Neural cell (in vitro differentiated cells): ENCODE data around the gene CCDC149.

ENCODE experiments used
- CTCF ChIP-seq: fragments of 450-650 bp; IDR thresholded peaks from 2 replicates; pipeline ENCODE4 v1.5.1; 2014; ENCODE audit warnings: antibody characterized with exemption, mild to moderate bottlenecking, moderate library complexity; ENCODE audit not compliant: poor library complexity, severe bottlenecking
- EZH2 ChIP-seq: fragments of 200-600, 300-800 bp; shearing (Covaris generic), sonication (generic); IDR thresholded peaks from 2 replicates; pipeline ENCODE4 v1.6.1; 2014; ENCODE audit warnings: antibody characterized with exemption, low read length, borderline replicate concordance, mild to moderate bottlenecking; ENCODE audit not compliant: insufficient read depth, poor library complexity, severe bottlenecking
- MXI1 ChIP-seq: fragments of 450-650 bp; conservative IDR thresholded peaks from 2 replicates; pipeline ENCODE4 v1.6.1; 2014; ENCODE audit warnings: antibody characterized with exemption, mild to moderate bottlenecking; ENCODE audit not compliant: poor library complexity, severe bottlenecking
- POLR2AphosphoS5 ChIP-seq: IDR thresholded peaks from 2 replicates; pipeline ENCODE4 v1.6.1; 2012
- SMC3 ChIP-seq: fragments of 450-650 bp; conservative IDR thresholded peaks from 2 replicates; pipeline ENCODE4 v1.6.1; 2014; ENCODE audit warnings: antibody characterized with exemption, mild to moderate bottlenecking, moderate library complexity; ENCODE audit not compliant: poor library complexity
- TAF1 ChIP-seq: IDR thresholded peaks from 2 replicates; pipeline ENCODE4 v1.6.1; 2012; ENCODE audit warnings: low read depth

- TF ChIP-seq EZH2, result no peak
- TF ChIP-seq POLR2AphosphoS5, result no peak
- peak; percentile 44 for TF ChIP-seq CTCF
- no peak for TF ChIP-seq TAF1
- TF ChIP-seq SMC3, result no peak
- TF ChIP-seq MXI1, result no peak
Measured at GRCh38 chr4:24915121-24915922, 2.5 kb upstream of the CCDC149 start.
